WTC11 (cell line): ENCODE measurements around the gene RPL10A. TPM values are rescaled to one million over a fixed set of nuclear protein-coding genes. Genes with fewer than 3 reads are reported as not detected.

ENCODE experiments used
- ATAC-seq: fragments of 200-7000 bp; cut with Tn5 transposase; 2 replicates; pipeline ENCODE4 v1.10.0; 2021; ENCODE audit warnings: mild to moderate bottlenecking, moderate library complexity
- CTCF ChIA-PET: fragments of 300-600 bp; sonication (Branson Sonifier 250); formaldehyde crosslinking; loops from one replicate; lab custom pipeline; 2021; ENCODE audit warnings: antibody characterized with exemption; lab: Charles Lee
- POLR2A ChIA-PET: fragments of 350-600 bp; sonication (Branson Sonifier 250); formaldehyde crosslinking; loops from one replicate; lab custom pipeline; 2021; ENCODE audit warnings: antibody characterized with exemption; lab: Charles Lee
- DNase-seq: peaks from one replicate; pipeline ENCODE4 v3.0.0; 2021; ENCODE audit warnings: low spot score
- H3K27ac Mint-ChIP-seq: 2 replicates; pipeline ENCODE4 v1.8.0; 2021; ENCODE audit warnings: mixed read lengths
- H3K27me3 Mint-ChIP-seq: 2 replicates; pipeline ENCODE4 v1.8.0; 2021; ENCODE audit warnings: low read depth, mild to moderate bottlenecking, moderate library complexity, mixed read lengths
- H3K36me3 Mint-ChIP-seq: 2 replicates; pipeline ENCODE4 v1.8.0; 2021; ENCODE audit warnings: mixed read lengths
- H3K4me1 Mint-ChIP-seq: 2 replicates; pipeline ENCODE4 v1.8.0; 2022; ENCODE audit warnings: mixed read lengths
- H3K4me3 Mint-ChIP-seq: 2 replicates; pipeline ENCODE4 v1.8.0; 2021; ENCODE audit warnings: mild to moderate bottlenecking, moderate library complexity, mixed read lengths
- H3K9me3 Mint-ChIP-seq: 2 replicates; pipeline ENCODE4 v1.8.0; 2021; ENCODE audit warnings: mixed read lengths
- CBFB ChIP-seq: sonication (generic); formaldehyde crosslinking; IDR thresholded peaks from 2 replicates; pipeline ENCODE4 v1.8.1; 2022; ENCODE audit warnings: mild to moderate bottlenecking, low read depth, missing genetic modification reagents
- CREM ChIP-seq: sonication (generic); formaldehyde crosslinking; IDR thresholded peaks from 2 replicates; pipeline ENCODE4 v1.8.1; 2022; ENCODE audit warnings: mild to moderate bottlenecking, missing genetic modification reagents, moderate library complexity
- EMX1 ChIP-seq: fragments of 250-450 bp; sonication (Bioruptor Pico); IDR thresholded peaks from 2 replicates; pipeline ENCODE4 v1.8.0; 2021; ENCODE audit warnings: mild to moderate bottlenecking
- FOXJ3 ChIP-seq: sonication (generic); formaldehyde crosslinking; IDR thresholded peaks from 2 replicates; pipeline ENCODE4 v1.9.0; 2021; ENCODE audit warnings: missing genetic modification reagents, mild to moderate bottlenecking, borderline replicate concordance
- FOXP1 ChIP-seq: sonication (generic); formaldehyde crosslinking; IDR thresholded peaks from 2 replicates; pipeline ENCODE4 v1.8.0; 2022; ENCODE audit warnings: missing genetic modification reagents, mild to moderate bottlenecking, moderate library complexity, borderline replicate concordance
- GABPB1 ChIP-seq: sonication (generic); formaldehyde crosslinking; IDR thresholded peaks from 2 replicates; pipeline ENCODE4 v1.8.1; 2023; ENCODE audit warnings: mild to moderate bottlenecking, missing genetic modification reagents
- GTF2I ChIP-seq: fragments of 250-450 bp; sonication (Bioruptor Pico); conservative IDR thresholded peaks from 2 replicates; pipeline ENCODE4 v1.4.0; 2021; ENCODE audit warnings: mild to moderate bottlenecking
- KAT7 ChIP-seq: sonication (generic); formaldehyde crosslinking; IDR thresholded peaks from 2 replicates; pipeline ENCODE4 v1.8.1; 2023; ENCODE audit warnings: missing genetic modification reagents, mild to moderate bottlenecking, borderline replicate concordance
- OVOL2 ChIP-seq: fragments of 250-450 bp; sonication (Bioruptor Pico); IDR thresholded peaks from 2 replicates; pipeline ENCODE4 v1.9.0; 2021; ENCODE audit warnings: mild to moderate bottlenecking, borderline replicate concordance
- SP1 ChIP-seq: sonication (generic); formaldehyde crosslinking; conservative IDR thresholded peaks from 2 replicates; pipeline ENCODE4 v1.8.1; 2022; ENCODE audit warnings: missing genetic modification reagents
- TEAD4 ChIP-seq: sonication (generic); formaldehyde crosslinking; IDR thresholded peaks from 2 replicates; pipeline ENCODE4 v1.8.0; 2022; ENCODE audit warnings: mild to moderate bottlenecking, missing genetic modification reagents
- ZNF121 ChIP-seq: sonication (generic); formaldehyde crosslinking; IDR thresholded peaks from 2 replicates; pipeline ENCODE4 v1.8.0; 2023; ENCODE audit warnings: missing genetic modification reagents
- ZNF219 ChIP-seq: sonication (generic); formaldehyde crosslinking; IDR thresholded peaks from 2 replicates; pipeline ENCODE4 v1.8.0; 2023; ENCODE audit warnings: missing genetic modification reagents, mild to moderate bottlenecking, borderline replicate concordance
- ZNF416 ChIP-seq: fragments of 250-450 bp; sonication (Bioruptor Pico); IDR thresholded peaks from 2 replicates; pipeline ENCODE4 v1.9.0; 2021; ENCODE audit warnings: mild to moderate bottlenecking, inconsistent platforms
- ZNF423 ChIP-seq: fragments of 250-450 bp; sonication (Bioruptor Pico); IDR thresholded peaks from 2 replicates; pipeline ENCODE4 v2.1.2; 2022; ENCODE audit warnings: mild to moderate bottlenecking, moderate library complexity
- total RNA-seq: library from RNA; stranded (reverse); gene quantifications from 3 replicates; pipeline ENCODE4 v1.2.3, GENCODE V29; 2021
- TF ChIP-seq, protein P1 (sequence below): fragments of 250-450 bp; sonication (Bioruptor Pico); IDR thresholded peaks from 2 replicates; pipeline ENCODE4 v1.8.0; 2021; ENCODE audit warnings: mild to moderate bottlenecking
- TF ChIP-seq, protein P2 (sequence below): sonication (generic); formaldehyde crosslinking; IDR thresholded peaks from 2 replicates; pipeline ENCODE4 v1.8.1; 2023; ENCODE audit warnings: mild to moderate bottlenecking, missing genetic modification reagents, borderline replicate concordance
- TF ChIP-seq, protein P3 (sequence below): sonication (generic); formaldehyde crosslinking; IDR thresholded peaks from 2 replicates; pipeline ENCODE4 v1.8.0; 2023; ENCODE audit warnings: mild to moderate bottlenecking, missing genetic modification reagents
- TF ChIP-seq, protein P4 (sequence below): sonication (generic); formaldehyde crosslinking; IDR thresholded peaks from 2 replicates; pipeline ENCODE4 v1.8.0; 2022; ENCODE audit warnings: mild to moderate bottlenecking, missing genetic modification reagents
- TF ChIP-seq, protein P5 (sequence below): sonication (generic); formaldehyde crosslinking; IDR thresholded peaks from 2 replicates; pipeline ENCODE4 v1.8.0; 2022; ENCODE audit warnings: mild to moderate bottlenecking, missing genetic modification reagents

The RPL10A gene
- total RNA-seq, 1 experiment from 2014 or later: 1,829 TPM

DNA sequence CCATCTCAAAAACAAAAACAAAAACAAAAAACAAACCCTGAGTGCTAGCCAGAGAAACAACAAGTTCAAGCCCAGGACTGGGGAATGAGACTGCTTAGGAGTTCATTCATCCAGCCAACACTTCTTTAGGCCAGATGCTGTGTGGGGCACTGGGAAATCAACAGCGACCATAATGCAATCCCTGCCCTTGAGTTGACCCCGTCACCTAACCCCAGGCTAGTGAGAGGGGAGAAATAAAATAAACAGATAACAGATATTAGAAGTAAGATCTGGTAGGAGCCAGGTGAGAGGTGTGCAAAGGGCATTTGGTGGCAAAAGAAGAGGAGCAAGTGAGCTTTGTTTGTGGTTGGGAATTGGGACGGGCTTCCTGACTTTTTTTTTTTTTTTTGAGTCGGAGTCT is 4.9 kb upstream of the RPL10A start:
- peaks cover 6% of the 10 kb centered on the region for H3K4me1 Mint-ChIP-seq
- ATAC-seq: no peak
- peaks cover 7% of the 10 kb centered on the region; the same call in 1 of the 2 replicates for H3K27me3 Mint-ChIP-seq
- H3K4me3 Mint-ChIP-seq: no peak overlapping the region
- TF ChIP-seq OVOL2 (CRISPR knock-in tag): no peak
- no peak for TF ChIP-seq TEAD4 (CRISPR knock-in tag)
- TF ChIP-seq, protein P1, sequence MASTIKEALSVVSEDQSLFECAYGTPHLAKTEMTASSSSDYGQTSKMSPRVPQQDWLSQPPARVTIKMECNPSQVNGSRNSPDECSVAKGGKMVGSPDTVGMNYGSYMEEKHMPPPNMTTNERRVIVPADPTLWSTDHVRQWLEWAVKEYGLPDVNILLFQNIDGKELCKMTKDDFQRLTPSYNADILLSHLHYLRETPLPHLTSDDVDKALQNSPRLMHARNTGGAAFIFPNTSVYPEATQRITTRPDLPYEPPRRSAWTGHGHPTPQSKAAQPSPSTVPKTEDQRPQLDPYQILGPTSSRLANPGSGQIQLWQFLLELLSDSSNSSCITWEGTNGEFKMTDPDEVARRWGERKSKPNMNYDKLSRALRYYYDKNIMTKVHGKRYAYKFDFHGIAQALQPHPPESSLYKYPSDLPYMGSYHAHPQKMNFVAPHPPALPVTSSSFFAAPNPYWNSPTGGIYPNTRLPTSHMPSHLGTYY: no peak
- no peak for TF ChIP-seq FOXJ3 (CRISPR knock-in tag)
- TF ChIP-seq, protein P2, sequence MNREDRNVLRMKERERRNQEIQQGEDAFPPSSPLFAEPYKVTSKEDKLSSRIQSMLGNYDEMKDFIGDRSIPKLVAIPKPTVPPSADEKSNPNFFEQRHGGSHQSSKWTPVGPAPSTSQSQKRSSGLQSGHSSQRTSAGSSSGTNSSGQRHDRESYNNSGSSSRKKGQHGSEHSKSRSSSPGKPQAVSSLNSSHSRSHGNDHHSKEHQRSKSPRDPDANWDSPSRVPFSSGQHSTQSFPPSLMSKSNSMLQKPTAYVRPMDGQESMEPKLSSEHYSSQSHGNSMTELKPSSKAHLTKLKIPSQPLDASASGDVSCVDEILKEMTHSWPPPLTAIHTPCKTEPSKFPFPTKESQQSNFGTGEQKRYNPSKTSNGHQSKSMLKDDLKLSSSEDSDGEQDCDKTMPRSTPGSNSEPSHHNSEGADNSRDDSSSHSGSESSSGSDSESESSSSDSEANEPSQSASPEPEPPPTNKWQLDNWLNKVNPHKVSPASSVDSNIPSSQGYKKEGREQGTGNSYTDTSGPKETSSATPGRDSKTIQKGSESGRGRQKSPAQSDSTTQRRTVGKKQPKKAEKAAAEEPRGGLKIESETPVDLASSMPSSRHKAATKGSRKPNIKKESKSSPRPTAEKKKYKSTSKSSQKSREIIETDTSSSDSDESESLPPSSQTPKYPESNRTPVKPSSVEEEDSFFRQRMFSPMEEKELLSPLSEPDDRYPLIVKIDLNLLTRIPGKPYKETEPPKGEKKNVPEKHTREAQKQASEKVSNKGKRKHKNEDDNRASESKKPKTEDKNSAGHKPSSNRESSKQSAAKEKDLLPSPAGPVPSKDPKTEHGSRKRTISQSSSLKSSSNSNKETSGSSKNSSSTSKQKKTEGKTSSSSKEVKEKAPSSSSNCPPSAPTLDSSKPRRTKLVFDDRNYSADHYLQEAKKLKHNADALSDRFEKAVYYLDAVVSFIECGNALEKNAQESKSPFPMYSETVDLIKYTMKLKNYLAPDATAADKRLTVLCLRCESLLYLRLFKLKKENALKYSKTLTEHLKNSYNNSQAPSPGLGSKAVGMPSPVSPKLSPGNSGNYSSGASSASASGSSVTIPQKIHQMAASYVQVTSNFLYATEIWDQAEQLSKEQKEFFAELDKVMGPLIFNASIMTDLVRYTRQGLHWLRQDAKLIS: no peak
- no peak for TF ChIP-seq GABPB1
- TF ChIP-seq, protein P3, sequence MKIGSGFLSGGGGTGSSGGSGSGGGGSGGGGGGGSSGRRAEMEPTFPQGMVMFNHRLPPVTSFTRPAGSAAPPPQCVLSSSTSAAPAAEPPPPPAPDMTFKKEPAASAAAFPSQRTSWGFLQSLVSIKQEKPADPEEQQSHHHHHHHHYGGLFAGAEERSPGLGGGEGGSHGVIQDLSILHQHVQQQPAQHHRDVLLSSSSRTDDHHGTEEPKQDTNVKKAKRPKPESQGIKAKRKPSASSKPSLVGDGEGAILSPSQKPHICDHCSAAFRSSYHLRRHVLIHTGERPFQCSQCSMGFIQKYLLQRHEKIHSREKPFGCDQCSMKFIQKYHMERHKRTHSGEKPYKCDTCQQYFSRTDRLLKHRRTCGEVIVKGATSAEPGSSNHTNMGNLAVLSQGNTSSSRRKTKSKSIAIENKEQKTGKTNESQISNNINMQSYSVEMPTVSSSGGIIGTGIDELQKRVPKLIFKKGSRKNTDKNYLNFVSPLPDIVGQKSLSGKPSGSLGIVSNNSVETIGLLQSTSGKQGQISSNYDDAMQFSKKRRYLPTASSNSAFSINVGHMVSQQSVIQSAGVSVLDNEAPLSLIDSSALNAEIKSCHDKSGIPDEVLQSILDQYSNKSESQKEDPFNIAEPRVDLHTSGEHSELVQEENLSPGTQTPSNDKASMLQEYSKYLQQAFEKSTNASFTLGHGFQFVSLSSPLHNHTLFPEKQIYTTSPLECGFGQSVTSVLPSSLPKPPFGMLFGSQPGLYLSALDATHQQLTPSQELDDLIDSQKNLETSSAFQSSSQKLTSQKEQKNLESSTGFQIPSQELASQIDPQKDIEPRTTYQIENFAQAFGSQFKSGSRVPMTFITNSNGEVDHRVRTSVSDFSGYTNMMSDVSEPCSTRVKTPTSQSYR (CRISPR knock-in tag): no peak
- TF ChIP-seq CBFB (CRISPR knock-in tag): no peak
- no peak for TF ChIP-seq ZNF219 (CRISPR knock-in tag)
- no peak for TF ChIP-seq SP1 (CRISPR knock-in tag)
- TF ChIP-seq KAT7 (CRISPR knock-in tag): no peak
- TF ChIP-seq FOXP1: no peak
- ChIA-PET CTCF (interaction anchor here (1.1 to 1.2 kb wide), 2 partner anchors 121 to 160 kb away, joined by 3 to 5 read pairs; partner anchors contain the start of gene PPARD), POLR2A (no interaction called here)
- no peak overlapping the region for H3K27ac Mint-ChIP-seq
- H3K36me3 Mint-ChIP-seq: peaks cover 41% of the 10 kb centered on the region
- no peak for DNase-seq
- no peaks in the 10 kb centered on the region for H3K9me3 Mint-ChIP-seq

DNA sequence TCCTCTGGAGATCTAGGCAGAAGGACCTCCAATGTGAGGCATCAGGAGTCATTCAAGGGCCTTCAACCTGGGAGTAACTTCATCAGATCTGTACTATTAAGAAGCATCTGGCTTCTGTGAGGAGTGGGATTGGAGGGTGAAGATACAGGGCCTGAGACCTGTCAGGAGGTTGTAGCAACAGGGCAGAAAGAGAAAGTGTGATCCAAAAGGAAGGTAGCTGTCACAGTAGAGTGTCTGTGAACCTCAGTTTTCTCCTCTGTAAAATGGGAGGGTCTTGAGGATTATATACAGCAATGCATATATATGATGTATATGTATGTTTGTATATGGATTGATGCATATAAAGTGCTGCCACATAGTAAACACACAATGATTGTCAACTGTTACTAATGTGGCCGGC is 2.6 kb upstream of the RPL10A start:
- no peak overlapping the region for H3K27ac Mint-ChIP-seq
- ATAC-seq: no peak
- no peaks in the 10 kb centered on the region for H3K9me3 Mint-ChIP-seq
- no peak overlapping the region for H3K4me3 Mint-ChIP-seq
- POLR2A ChIA-PET: no interaction called here
- H3K27me3 Mint-ChIP-seq: peaks cover 13% of the 10 kb centered on the region
- peaks cover 50% of the 10 kb centered on the region for H3K36me3 Mint-ChIP-seq
- H3K4me1 Mint-ChIP-seq: peaks cover 20% of the 10 kb centered on the region
- DNase-seq: no peak
- CTCF ChIA-PET: interaction anchor here (1.2 kb wide), 1 partner anchor 124 kb away, joined by 4 read pairs; no protein-coding TSS in a partner anchor
- TF ChIP-seq CREM (CRISPR knock-in tag) (no peak), ZNF423 (CRISPR knock-in tag) (no peak), ZNF416 (CRISPR knock-in tag) (no peak), ZNF121 (CRISPR knock-in tag) (no peak), GTF2I (no peak), EMX1 (CRISPR knock-in tag) (no peak)
- TF ChIP-seq, protein P2: no peak
- TF ChIP-seq, protein P4, sequence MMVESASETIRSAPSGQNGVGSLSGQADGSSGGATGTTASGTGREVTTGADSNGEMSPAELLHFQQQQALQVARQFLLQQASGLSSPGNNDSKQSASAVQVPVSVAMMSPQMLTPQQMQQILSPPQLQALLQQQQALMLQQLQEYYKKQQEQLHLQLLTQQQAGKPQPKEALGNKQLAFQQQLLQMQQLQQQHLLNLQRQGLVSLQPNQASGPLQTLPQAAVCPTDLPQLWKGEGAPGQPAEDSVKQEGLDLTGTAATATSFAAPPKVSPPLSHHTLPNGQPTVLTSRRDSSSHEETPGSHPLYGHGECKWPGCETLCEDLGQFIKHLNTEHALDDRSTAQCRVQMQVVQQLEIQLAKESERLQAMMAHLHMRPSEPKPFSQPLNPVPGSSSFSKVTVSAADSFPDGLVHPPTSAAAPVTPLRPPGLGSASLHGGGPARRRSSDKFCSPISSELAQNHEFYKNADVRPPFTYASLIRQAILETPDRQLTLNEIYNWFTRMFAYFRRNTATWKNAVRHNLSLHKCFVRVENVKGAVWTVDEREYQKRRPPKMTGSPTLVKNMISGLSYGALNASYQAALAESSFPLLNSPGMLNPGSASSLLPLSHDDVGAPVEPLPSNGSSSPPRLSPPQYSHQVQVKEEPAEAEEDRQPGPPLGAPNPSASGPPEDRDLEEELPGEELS (CRISPR knock-in tag): no peak
- TF ChIP-seq, protein P5, sequence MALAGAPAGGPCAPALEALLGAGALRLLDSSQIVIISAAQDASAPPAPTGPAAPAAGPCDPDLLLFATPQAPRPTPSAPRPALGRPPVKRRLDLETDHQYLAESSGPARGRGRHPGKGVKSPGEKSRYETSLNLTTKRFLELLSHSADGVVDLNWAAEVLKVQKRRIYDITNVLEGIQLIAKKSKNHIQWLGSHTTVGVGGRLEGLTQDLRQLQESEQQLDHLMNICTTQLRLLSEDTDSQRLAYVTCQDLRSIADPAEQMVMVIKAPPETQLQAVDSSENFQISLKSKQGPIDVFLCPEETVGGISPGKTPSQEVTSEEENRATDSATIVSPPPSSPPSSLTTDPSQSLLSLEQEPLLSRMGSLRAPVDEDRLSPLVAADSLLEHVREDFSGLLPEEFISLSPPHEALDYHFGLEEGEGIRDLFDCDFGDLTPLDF (CRISPR knock-in tag): no peak
